NCI-H1417 (cell line): ENCODE measurements around the gene PTPN13.

Experiments
- DNase-seq, 3 experiments: peaks; one replicate each; lab custom pipeline; 2025; lab: John Stamatoyannopoulos, UW

Gene PTPN13

GRCh38 chr4:86818211-86818610, 224.1 kb downstream of the PTPN13 start:
- no peak for DNase-seq

GRCh38 chr4:86818841-86819240, 224.7 kb downstream of the PTPN13 start:
- DNase-seq: no peak

- DNase-seq: no peak
Measured at GRCh38 chr4:86819561-86819960, 225.4 kb downstream of the PTPN13 start.

GRCh38 chr4:86821151-86821550, 227.0 kb downstream of the PTPN13 start:
- no peak for DNase-seq

DNA sequence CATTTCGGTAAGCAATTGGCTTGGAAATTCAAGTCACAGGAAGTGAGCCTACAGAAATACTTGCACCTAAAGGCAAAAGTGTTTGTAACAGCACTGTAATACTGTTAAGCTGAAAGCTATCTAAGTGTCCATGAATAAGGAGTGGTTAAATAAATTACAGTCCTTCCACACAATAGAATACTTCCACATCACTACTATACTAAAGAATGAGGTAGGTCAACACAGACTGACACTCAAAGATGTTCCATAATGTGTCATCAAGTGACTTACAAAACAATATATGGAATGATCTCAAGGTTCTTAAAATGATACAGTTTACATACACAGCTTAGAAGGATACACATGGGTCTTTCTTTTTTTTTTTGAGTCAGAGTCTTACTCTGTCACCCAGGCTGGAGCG, 228.0 kb downstream of the PTPN13 start:
- no peak for DNase-seq

DNA sequence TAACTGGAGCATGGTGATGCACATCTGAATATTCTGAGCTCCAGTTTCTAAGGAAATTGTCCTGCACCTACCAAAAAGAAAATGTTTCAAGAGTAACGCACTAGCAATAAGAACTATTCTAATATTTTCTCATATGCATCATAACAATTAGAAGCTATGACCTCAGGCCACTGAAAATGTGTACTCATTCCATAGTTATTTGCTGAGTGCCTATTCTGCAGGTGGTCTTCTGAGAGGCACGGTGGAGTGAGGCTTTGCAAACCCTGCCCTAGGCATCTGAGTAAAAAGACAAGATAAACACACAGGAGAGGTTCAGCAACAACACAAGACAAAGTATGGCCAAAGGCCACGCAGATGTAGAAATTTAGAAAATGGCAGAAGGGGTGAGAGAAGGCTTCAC, 231.4 kb downstream of the PTPN13 start:
- peak in 1 of 3 experiments; percentile 21 for DNase-seq

DNA sequence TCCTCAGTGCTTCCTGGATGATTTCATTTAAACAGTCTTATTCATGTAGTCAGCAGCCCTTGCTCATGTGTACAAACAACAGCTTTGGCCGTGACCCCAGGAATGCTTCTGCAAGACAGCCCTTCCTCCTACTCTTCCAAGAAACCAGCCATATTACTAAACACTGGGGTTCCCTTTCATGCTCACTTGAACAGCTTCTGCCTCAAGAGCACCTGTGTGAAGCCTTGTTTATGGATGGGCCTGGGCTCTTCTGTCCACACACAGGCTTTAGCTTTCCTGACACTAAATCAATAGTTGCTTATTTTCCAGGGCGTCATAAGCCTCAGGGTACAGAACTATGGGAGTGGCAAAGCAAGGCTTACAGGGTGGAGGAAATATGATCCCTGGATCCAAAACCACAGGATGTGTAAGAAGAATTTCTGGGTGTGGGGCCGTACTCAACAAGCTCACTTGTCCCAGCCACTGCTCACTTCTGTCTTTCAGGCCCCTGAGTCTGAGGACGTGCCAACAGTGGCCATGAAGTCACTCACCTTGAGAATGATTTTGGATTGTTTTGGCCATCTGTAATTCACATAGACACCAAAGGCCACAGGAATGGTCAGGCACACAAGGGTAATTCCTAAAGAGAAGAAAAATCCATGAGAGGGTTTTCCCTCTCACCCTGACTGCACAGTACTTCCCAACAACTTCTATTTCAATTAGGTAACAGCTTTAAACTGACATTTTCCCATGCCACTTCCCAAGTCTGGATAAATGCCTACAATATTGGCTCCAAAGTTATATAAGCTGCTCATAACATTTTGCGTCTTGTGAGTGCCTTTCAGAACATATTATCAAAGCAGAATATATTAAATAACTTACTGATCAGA, 237.4 kb downstream of the PTPN13 start:
- DNase-seq: peak; percentile 4 to 75 (median 43)

DNA sequence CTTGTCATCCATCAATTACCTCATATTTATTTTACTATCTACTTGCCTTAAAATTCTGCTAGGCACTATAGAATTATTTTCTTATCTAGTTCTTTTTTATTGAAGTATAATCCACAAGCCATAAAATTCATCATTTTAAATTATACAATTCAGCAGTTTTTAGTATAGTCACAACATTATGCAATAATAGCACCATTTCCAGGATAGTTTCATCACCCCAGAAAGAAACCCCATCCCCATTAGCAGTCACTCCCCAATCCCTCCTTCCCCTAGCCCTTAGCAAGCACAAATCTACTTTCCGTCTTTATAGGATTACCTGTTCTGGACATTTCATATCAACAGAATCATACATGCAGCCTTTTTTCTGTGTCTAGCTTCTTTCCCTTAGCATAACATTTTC, 239.5 kb downstream of the PTPN13 start:
- no peak for DNase-seq

- peak in 1 of 3 experiments; percentile 15 for DNase-seq
Measured at GRCh38 chr4:86834901-86835300, 240.8 kb downstream of the PTPN13 start.

DNA sequence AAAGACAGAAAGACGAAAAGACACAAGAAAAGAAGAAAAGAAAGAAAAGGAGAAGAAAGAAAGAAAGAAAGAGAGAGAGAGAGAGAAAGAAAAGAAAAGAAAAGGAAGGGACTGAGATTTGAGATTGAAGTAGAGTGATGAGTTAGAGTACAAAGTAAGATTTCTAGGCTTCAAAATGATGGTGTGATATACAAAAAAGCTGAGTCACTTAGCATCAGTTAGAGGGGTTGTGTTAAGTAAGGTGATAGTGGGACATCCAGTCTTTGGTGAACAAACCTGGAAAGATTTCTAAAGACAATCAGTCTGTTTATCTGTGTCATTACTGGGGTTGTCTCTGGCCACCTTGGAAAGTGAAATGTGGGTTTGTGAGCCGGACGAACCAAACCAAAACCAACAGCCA, 241.6 kb downstream of the PTPN13 start:
- no peak for DNase-seq

DNA sequence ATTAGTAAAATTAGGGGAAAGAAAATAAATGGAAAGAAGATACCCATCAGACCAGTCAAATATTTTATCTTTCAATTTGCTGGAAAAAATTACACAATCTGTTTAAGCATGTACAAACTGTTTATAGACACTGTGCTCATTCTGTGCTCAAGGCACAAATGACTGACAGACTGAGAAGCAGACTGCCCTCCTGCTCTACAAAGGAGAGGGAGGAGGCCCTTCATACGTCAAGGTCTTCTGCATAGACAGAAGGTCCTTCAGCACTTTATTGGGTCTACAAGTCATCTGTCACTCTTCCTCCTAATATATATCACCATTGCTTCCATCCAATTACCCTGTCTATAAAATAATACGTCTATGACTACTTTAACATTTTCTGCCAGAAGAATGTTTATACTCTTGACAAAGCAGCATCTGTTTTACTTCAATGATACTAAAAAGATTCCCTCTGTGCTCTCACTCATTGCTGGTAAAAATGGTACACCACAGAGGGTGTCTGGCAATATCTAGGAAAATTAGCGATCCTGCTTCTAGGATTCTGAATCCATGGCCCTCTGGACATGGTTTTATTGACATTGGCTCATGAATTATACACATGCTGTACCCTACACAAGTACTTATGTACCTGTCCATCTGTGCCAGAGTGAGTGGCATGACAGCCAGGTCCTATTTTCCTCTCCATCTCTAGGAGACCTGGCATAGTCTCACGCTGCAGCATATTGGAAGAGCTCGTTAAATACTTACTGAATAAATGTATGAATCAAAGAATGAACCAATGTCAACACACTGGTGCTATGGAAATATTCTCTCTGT, 243.8 kb downstream of the PTPN13 start:
- DNase-seq: peak in 1 of 3 experiments; percentile 31

- DNase-seq: no peak
Measured at GRCh38 chr4:86840858-86841257, 246.7 kb downstream of the PTPN13 start.

DNA sequence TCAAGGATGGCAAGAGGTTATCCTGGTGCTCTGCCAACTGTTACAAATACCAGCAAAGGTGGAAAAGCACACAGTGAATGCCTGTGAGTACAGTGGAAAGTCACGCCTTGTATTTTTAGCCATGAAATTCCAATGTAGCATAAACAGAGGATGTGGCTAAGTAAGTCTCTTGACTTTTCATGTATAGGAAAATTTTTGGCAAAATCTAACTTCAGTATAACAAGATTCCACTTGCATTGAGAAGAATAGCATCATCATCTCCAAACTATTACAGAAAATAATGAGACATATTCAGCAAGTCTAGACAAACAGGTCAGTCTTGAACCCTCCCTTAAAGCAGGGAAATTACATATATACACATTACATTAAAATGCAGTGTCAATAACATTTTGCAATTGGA, 247.2 kb downstream of the PTPN13 start:
- DNase-seq: no peak

- no peak for DNase-seq
Measured at GRCh38 chr4:86845593-86845992, 251.5 kb downstream of the PTPN13 start.

- DNase-seq: no peak
Measured at GRCh38 chr4:86846921-86847320, 252.8 kb downstream of the PTPN13 start.

- DNase-seq: no peak
Measured at GRCh38 chr4:86847571-86847970, 253.5 kb downstream of the PTPN13 start.

- no peak for DNase-seq
Measured at GRCh38 chr4:86848136-86848535, 254.0 kb downstream of the PTPN13 start.

GRCh38 chr4:86848732-86849619, 254.9 kb downstream of the PTPN13 start, which contains the start of gene SLC10A6:
Gene SLC10A6 (minus strand): TSS chr4:86849384. CDS start chr4:86849115, 269 bp downstream.
- no peak for DNase-seq

DNA sequence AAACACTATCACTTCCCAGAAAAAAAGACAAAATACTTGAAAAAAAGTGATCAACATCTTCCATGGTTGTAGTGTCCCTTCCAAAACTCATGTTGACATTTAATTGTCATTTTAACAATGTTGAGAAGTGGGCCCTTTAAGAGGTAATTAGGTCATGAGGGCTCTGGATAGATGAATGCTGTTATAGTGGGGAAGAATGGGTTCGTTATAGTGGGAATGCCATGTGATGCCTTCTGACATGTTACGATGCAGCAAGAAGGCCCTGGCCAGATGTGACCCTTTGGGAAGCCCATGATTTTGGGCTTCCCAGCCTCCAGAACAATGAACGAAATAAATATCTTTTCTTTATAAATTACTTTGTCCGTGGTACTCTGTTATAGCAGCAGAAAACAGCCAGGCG, 259.1 kb downstream of the PTPN13 start:
- DNase-seq: no peak

GRCh38 chr4:86855572-86855971, 261.5 kb downstream of the PTPN13 start:
- peak in 1 of 3 experiments; percentile 30 for DNase-seq

DNA sequence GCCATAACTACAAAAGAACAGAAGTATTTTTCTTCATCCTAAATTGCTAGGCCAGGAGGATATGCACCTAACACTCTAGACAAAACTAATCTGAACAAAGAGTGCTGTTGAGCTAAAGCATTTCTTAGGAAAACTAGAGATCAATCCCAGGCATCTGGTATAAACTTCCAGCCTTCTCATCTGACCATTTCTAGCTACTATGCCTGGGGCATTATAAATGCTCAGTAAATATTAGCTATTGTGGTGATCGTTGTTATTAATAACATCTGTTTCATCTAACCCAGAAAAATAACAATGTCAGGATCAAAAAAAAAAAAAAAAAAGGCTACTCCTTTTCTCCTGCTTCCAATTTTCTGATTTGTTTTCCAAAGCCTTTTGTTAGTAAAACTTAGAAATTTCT, 262.8 kb downstream of the PTPN13 start:
- peak in 1 of 3 experiments; percentile 50 for DNase-seq
